Stimulated activated CD4-positive, alpha-beta T cell treated with anti-CD3 and anti-CD28 coated beads, Interleukin-1b, Interleukin-23, amount 100 ng/mL, for 4 hours (primary cell): Measurements from ENCODE around the gene FAM114A2.
"Not testable (repeated sequence)": the region's sequence is repeated elsewhere in the genome, so short reads cannot be mapped to it uniquely, and the experiment has no call there.

Source experiments
- DNase-seq, 2 donors: peaks; one replicate each; pipeline ENCODE4 v3.0.0-alpha.2; 2020; ENCODE audit warnings: low read depth in 2 of 2

The FAM114A2 gene

DNA sequence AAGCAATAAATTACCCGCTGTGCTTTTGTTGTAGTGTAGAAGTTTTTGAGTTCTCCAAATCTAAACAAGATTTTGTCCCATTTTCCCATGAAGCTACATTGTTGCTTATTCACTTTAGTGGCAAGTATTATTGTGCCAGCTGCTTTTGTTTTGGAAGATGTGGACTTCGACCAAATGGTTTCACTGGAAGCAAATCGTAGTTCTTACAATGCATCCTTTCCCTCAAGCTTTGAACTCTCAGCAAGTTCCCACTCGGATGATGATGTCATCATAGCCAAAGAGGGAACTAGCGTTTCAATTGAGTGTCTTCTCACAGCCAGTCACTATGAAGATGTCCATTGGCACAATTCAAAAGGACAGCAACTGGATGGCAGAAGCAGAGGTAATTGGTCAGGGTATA, 10.9 kb upstream of the FAM114A2 start:
- no peak for DNase-seq

DNA sequence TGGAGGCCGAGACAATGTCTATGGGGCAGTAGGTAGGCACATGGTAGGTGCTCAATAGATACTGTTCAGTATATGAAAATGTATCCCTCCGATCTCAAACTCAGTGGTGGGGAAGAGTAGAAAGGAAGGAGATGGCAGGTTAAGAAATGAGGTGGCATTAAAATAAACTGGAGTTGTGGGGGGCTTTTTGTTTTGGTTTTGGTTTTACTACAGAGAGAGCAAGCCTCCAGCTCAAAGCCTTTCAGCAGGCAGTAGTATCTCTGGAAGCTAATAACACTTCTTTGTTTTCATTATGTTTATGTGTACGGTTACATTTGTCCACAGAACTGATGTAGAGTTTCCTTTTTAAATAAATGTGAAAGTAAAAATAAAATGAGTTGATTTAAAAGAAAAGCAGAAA, 8.6 kb upstream of the FAM114A2 start:
- DNase-seq: no peak

DNA sequence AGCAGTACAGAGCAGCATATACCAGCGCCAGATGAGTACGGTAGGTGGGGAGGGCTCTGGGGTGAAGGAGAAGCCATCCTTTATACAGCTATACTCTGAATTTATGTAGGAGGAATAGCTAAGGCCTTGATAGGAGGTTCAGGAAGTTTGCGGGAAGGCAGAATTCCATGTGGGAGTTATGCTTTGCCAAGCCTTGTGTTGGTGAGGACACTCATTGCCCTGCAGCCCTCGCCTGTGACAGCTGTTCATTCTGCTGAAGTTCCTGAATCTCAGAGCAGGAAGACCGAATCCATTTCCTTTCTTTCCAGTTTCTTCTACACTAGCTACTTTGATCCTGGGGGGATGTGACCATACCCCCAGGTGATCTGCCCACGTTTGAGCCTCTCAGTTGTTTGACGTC, 7.8 kb upstream of the FAM114A2 start:
- DNase-seq: no peak

DNA sequence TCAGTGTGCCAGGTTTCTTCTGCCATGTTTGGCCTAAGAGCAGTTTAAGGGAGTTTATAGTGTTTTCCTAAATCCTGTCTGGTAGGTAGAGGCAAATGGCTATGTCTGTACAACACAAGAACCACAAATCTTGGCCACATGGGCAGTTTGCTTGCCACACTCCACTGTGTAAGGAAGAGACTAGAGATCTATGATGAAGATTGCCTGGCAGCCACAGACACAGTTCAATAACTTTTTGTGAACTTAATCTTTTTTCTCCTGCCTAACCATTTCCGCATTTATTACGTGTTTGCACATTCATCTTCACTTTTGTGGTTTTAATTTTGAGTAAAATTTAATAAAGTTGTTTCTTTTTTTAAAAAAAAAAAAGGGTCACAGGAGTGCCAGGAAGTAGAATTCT, 5.9 kb upstream of the FAM114A2 start:
- DNase-seq: no peak

DNA sequence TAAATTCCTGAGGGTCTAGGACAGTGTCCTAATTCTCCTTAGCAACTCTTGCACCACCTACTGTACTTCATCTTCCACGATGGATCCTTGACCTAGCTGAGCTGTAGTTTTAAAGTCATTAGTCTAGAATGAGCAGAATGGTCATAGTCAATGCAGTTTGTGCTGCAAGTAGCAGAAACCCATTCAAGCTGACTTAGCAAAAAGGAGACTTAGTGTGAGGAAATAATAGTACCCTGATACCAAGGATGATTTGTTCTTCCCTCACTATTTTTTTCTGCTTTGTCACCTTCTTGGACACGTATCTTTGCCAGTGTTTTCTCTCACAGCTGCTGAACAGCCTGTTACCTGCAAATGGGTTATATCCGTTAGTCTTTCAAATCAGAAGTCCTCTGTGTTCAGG, 5.4 kb upstream of the FAM114A2 start:
- DNase-seq: no peak

DNA sequence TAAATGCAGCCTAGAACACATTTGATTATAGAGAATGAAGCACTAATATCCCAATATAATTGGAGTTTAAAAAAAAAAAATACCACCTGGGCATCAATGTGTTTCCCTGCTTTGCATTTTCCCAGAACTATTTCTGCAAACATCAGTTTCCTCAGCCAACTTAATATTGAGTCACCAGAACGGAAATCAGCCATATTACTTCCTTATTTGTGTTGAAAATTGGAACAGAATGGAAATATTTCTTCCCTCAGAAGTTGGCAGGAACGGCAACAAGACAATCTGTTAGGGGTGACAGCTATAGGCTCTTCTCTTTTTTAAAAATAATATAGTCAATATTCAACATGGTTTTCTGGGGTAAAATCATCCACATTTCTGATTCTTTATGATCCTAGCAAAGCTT, 4.1 kb upstream of the FAM114A2 start:
- no peak for DNase-seq

DNA sequence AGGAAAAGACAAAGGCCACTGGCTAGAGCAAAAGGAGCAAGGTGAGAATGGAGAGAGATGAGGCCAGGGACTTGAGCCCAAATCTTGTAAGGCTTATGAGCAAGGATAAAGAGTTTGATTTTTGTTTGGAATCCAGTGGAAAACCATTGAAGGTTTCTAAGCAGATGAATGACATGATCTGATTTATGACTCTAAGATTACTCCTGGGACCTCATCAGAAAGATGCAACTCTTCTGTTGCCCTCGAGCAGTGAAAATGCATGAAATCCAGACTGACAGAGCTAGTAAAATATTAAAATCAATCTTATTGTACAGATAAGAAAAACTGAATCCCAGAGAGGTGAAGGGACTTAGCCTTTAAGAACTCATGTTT, 734 bp upstream of the FAM114A2 start:
- DNase-seq: no peak

DNA sequence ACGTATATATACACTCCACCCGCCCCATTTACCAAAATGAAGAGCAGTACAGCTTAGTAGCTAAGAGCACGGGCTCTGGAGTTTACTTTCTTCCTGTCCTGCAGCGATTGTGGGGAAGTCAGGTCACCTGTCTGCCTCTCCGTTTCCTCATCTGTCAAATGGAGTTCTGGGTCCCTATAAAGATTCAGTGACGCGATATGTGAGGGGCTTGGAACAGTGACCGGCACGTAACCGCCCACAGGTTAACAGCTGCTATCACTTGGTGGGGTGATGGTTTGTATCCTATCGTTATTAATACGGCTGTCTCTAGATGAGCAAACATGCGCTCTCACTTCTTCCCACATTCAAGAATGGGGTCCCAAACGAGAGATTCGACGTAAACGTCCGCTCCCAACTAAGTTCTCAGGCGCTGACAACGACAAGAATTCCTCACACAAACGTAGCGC, 426 bp downstream of the FAM114A2 start:
- no peak for DNase-seq

DNA sequence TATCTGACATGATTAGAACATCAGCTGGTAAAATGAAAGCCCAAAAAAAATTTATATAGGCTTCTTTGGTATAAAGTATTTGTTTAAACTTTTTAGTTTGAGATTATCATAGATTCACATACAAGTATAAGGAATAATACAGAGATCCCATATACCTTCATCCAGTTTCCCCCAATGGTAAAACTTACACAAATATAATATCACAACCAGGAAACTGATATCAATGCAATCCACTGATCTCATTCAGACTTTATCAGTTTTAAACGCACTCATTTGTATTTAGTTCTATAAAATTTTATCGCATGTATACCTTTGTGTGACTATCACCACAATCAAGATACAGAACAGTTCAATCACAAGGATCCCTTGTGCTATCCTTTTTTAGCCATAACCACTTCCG, 3.8 kb downstream of the FAM114A2 start:
- no peak for DNase-seq

DNA sequence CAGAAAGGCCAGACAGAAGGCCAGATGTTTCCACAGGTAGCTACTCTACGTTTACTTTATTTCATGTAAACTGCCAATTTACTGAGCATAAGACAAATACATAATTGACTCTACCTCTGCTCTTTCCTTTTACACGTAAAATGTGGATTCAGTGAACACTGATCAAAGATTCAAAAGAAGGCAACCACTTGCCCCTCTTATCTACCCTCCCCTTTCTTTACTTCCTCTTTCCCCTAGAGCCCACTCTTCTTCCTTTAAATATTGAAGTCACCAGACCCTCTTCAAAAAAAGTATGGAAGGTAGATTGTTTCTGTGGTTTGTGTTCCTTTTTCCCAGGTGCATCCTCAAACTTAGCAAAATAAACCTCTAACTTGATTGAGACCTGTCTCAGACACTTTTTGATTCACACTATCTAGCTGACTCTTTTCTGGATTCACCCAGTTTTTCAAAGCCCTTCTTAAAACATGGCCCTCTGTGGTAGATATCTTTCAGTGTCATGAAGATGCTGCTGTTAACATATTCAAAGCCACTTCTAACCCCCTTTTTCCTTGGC, 6.7 kb downstream of the FAM114A2 start:
- DNase-seq: no peak

DNA sequence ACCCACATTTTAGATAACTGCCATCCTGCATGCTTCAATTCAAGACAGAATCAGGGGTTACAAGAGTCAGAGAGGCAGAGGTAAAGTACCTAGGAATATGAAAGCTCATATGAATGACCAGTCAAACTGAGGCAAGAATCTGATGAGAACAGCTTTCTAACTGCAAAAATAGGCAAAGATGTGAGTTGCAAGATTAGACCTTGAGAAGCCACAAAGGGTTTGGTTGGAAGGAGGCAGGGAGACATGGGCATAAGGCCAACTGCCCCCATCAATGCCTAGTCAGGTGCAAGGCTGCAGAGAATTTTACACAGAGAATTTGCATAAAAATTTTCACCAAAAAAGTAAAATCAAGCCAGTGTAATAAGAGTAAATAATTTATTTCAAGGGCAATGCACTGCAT, 12.8 kb downstream of the FAM114A2 start:
- DNase-seq: no peak

DNA sequence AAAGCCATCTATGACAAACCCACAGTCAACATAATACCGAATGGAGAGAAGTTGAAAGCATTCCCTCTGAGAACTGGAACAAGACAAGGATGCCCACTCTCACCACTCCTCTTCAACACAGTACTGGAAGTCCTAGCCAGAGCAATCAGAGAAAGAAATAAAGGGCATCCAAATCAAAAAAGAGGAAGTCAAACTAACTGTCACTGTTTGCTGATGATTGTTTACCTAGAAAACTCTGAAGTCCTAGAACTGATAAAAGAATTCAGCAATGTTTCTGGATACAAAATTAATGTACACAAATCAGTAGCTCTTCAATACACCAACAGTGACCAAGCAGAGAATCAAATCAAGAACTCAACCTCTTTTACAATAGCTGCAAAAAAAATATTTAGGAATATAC, 19.8 kb downstream of the FAM114A2 start:
- DNase-seq: not testable (repeated sequence)

DNA sequence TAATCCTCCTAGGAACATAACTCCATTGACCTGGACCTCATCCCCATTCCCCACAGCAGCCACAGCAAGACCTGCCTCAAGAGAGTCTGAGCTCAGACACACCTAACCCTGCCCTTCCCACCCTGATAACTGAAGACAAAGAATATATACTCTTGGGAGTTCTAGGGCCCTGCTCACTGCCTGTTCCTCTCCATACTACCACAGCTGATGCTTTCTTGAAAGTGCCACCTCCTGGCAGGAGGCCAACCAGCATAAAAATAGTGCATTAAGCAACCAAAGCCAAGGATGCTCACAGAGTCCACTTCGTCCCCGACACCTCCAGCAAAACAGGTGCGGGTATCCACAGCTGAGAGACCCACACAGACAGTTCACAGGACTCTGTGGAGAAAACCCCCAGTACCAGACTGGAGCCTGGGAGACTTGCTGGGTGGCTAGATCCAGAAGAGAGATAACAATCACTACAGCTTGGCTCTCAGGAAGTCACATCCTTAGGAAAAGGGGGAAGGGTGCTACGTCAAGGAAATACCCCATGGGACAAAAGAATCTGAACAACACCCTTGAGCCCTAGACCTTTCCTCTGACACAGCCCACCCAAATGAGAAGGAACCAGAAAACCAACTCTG, 23.5 kb downstream of the FAM114A2 start:
- DNase-seq: no peak

DNA sequence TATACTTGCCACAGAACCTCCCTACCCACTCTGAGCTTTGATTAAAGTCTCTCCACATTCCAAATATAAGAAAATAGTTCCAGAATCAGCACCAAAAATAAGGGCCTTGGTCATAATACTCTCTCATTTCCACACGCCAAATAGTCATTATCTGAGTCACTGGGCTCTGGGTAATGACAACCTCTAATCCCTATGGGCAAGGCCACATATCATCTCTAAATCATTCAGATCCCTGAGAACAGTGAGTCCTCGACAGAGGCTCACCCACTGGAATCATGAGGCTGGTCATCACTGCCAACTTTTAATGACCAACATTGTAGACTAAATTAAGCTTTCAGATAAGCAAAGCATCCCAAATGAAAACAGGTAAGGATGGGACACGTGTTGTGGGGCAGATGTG, 28.1 kb downstream of the FAM114A2 start:
- no peak for DNase-seq

DNA sequence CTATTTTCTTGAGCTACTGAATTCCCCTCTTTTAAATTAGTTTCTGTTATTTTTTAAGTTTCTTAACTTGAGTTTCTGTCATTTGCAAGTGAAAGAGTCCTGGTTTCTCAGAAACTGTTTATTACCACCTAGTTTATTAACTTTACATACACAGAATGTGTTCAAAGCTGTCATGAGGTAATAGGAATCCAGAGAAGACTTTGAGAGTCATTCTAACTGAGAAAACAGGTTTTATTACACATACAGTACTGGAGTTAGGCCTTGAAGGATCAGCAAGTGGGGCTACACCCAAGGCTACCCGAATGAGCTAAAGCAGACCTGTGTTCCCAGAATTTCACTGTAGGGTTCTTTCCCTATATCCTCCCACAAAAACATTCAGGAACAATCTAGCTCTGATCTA, 33.1 kb downstream of the FAM114A2 start:
- DNase-seq: no peak

DNA sequence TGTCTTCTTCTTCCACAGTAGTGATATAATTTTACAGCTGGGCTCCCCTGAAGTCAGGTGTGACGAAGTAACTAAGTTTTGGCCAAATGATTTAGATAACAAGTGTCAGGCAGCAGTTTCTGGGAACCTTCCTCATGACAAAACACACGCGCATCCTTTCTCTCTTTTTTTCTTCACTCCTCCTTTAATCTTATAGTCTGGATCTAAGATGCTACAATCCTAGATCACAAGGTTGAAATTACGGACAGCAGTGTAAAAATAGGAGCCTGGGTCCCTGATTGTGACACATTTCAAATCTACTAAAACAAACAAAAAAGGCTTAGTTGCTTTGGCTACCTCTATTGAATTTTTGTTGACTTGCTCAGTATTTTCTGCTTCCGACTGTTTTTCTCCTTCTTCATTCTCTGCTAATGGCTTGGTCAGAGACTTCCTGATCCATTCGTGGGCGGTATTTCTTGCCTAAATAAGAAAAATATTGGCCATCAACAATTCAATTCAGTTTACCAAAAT, 36.1 kb downstream of the FAM114A2 start:
- DNase-seq: no peak

DNA sequence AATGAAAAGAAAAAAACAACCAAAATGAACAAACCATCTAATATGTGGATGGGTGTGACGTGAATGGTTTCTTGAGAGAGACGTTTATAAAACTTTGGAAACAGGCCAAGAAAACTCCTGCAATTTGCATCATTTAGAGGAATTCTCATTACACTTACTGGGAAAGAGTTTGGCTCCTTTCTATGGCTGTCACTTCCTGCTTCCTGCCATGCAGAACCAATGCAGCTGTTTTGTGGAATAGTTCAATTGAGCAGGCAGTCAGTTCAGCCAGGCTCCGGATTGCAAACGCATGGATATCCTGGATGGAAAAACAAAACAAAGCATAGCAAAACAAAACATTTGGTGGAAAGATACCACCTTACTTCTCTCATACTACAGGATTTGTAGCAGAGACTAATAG, 36.6 kb downstream of the FAM114A2 start:
- no peak for DNase-seq

DNA sequence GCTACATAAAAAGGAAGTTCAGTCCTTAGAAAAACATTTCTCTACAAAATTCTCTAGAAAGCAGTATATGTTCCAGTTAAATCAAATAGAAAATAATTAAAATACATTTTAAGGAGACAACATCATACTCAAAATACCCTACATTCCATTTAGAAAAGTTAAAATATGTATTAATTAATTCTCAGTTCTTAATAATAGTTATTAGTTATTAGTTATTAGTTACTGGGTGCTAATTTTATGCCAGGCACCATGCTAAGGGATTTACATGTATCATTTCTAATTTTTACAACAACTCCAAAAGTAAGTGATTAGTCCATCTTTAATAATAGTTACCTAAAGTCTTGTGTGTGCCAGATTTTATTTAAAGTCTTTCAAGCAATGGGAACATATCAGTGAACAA, 38.0 kb downstream of the FAM114A2 start:
- no peak for DNase-seq

DNA sequence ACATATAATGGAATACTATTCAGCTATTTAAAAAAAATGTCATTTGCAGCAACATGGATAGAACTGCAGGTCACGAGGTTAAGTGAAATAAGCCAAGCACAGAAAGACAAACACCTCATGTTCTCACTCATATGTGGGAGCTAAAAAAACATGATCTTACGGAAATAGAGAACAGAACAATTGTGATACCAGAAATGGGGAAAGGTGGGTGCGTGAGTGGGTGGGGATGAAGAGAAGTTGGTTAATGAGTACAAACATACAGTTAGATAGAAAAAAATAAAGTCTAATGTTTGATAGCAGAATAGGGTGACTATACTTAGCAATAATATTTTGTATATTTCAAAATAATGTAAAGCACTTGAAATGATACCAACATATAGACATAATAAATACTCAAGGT, 38.7 kb downstream of the FAM114A2 start:
- DNase-seq: no peak

DNA sequence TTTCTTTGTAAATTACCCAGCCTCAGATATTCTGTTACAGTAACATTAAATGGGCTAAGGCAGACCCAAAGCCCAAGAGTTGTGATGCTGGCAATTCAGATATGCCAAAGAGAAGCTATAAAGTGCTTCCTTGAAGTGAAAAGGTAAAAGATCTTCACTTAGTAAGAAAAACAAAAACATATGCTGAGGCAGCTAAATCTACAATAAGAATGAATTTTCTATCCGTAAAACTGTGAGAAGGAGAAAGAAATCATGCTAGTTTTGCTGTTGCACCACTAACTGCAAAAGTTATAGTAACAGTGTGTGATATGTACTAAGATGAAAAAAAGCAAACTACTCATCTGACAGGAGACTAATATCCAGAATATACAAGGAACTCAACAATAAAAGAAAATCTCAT, 39.9 kb downstream of the FAM114A2 start:
- DNase-seq: no peak

DNA sequence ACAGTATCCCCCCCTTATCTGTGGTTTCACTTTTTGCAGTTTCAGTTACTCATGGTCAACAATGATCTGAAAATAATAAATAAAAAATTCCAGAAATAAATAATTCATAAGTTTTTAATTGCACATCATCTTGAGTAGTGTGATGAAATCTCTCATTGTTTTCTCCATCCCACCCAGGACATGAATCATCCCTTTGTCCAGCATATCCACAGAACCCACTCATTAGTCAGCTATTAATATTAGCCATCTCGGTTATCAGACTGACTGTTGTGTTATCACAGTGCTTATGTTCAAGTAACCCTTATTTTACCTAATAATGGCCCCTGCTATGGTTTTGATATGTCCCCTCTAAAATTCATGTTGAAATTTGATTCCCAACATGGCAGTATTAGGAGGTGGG, 40.7 kb downstream of the FAM114A2 start:
- DNase-seq: no peak

DNA sequence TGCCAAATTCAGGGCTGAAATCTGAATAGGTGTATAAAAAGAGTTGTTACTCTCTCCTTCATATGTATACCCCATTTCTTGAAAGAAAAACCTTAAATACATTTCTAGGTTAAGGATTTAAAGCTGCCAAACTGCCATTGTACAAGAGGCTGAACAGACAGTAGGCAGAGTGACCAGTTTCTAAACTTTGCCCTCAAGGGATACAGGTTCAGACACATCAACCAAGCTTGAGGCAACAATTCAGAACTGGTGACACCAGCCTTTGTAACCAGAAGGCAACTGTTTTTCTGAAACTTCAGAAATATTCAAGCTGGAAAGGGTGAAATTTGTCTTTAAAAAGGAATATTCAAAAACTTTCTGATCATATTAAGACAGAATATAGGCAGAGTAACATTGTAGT, 47.5 kb downstream of the FAM114A2 start:
- no peak for DNase-seq

DNA sequence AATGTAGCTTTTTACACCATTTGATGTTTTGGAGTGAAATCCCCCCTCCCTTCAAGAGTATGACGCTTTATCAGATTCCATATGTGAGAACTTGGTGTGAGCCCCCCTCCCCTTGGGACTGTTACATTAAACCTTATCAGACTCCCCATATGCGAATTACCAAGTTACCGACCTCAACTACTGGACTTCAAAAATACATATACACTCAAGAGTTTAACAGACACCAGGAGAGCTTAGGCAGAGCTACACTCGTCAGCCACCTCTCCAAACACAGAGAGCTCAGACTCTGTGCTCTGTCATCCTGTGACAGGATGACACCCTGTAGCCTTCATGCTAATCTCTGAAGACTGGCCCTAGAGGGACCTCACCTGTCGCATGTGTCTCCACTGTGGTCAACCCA, 50.2 kb downstream of the FAM114A2 start:
- no peak for DNase-seq

DNA sequence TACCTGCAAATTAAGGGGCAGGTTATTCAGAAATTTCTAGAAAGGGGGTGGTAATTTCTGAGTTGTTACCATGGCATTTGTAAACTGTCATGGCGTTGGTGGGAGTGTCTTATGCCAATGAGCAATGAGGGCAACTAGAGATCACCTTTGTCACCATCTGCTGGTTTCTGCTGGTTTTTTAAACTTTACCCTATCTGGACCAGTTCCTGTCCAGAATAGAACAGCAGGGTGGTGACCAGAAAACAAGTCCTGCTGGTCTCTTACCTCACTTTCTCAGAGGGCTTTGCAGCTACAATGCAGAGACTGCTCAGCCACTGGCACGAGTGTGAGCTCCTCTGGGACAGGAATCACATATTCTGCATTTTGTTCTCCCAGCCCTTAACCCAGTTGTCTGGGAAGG, 51.4 kb downstream of the FAM114A2 start:
- DNase-seq: no peak
